GM23248 (cell line): ENCODE data around the gene BPHL.

Source experiments
- EZH2 ChIP-seq: fragments of 200-600 bp; sonication (generic); IDR thresholded peaks from 2 replicates; pipeline ENCODE4 v1.6.1; 2018; ENCODE audit warnings: antibody characterized with exemption, mild to moderate bottlenecking; ENCODE audit not compliant: insufficient read depth, poor library complexity, severe bottlenecking
- EZH2phosphoT487 ChIP-seq: fragments of 200-600 bp; sonication (generic); IDR thresholded peaks from 2 replicates; pipeline ENCODE4 v1.6.1; 2018; ENCODE audit warnings: antibody characterized with exemption, moderate library complexity, mild to moderate bottlenecking, low read depth; ENCODE audit not compliant: insufficient read depth

- TF ChIP-seq EZH2 (no peak), EZH2phosphoT487 (no peak)
Observed at GRCh38 chr6:3164388-3164787, 45.9 kb downstream of the BPHL start.
